GM21825 (cell line): ENCODE measurements around the gene PPP1R11.

Experiments
- ATAC-seq: cut with Tn5 transposase; IDR thresholded peaks from one replicate; pipeline ENCODE4 v1.9.1; 2021; ENCODE audit warnings: mild to moderate bottlenecking, moderate library complexity; ENCODE audit not compliant: unreplicated experiment

Gene PPP1R11

GRCh38 chr6:30061092-30061857 is 5.7 kb upstream of the PPP1R11 start, which contains the start of gene POLR1H:
Gene POLR1H, plus strand, starts transcription at chr6:30061265. Its CDS starts 260 bp downstream, at chr6:30061525.
- peak; percentile 78 for ATAC-seq

- peak; percentile 8 for ATAC-seq
Observed at GRCh38 chr6:30061858-30062458, 5.0 kb upstream of the PPP1R11 start.

- ATAC-seq = no peak
Observed at GRCh38 chr6:30062471-30063178, 4.4 kb upstream of the PPP1R11 start.

- ATAC-seq = no peak
Observed at GRCh38 chr6:30063315-30063714, 3.7 kb upstream of the PPP1R11 start.

GRCh38 chr6:30066082-30066481 is 916 bp upstream of the PPP1R11 start:
- ATAC-seq = no peak

GRCh38 chr6:30067460-30068139 is 602 bp downstream of the PPP1R11 start:
- no peak for ATAC-seq

GRCh38 chr6:30071081-30071818 is 4.3 kb downstream of the PPP1R11 start:
- no peak for ATAC-seq

DNA sequence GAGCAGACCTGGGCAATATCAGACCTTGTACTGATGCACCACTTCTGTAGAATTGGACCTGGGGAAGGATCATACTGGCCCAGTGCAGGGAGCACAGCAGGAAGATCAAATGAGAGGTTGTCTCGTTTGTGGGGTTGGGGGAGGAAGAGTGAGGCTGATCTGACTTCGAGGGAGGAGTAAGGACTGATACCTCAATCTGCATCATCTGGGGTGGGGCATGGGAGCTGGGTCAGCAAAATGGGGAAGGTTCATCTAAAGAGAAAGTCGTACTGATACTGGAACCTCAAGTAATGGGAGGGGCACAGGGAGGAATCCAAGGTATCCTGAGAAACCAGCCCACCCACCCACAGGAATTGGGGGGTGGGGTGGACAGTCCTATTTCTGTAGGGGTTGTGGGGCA is 4.9 kb downstream of the PPP1R11 start:
- ATAC-seq = no peak

DNA sequence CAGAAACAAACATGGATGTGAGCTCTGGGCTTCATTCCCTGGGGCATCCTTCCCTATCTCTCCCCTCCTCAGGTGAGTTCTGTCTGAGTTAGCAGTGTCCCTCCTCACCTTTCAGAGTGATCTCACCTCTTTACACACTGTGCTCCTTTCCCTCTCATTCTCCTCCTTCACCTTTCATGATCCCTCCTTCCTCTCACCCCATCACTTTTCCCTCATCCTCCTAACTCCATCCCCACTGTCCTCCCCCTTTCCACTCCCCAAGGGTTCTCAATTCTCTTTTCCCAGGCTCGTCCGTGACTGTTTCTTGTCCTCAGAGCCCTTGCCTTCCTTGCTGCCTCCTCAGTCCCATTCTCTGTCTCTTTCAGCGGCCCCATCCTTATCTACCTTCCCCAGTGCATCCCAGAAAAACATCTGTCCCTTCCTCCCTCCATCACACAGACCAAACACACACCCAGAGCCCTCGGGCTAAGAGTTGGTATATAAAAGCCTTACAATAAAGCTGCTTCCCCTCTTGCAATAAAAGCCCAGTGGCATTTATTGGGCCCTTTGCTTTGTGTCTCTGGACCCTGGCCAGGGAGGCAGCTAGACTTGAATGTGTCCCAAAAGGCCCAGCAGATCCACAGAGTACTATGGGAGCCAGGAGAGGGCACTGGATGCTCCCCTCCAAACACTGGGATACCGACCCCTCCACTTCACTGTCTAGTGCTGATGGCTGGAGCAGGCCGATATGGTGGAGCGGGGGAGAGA is 6.7 kb downstream of the PPP1R11 start:
- no peak for ATAC-seq

DNA sequence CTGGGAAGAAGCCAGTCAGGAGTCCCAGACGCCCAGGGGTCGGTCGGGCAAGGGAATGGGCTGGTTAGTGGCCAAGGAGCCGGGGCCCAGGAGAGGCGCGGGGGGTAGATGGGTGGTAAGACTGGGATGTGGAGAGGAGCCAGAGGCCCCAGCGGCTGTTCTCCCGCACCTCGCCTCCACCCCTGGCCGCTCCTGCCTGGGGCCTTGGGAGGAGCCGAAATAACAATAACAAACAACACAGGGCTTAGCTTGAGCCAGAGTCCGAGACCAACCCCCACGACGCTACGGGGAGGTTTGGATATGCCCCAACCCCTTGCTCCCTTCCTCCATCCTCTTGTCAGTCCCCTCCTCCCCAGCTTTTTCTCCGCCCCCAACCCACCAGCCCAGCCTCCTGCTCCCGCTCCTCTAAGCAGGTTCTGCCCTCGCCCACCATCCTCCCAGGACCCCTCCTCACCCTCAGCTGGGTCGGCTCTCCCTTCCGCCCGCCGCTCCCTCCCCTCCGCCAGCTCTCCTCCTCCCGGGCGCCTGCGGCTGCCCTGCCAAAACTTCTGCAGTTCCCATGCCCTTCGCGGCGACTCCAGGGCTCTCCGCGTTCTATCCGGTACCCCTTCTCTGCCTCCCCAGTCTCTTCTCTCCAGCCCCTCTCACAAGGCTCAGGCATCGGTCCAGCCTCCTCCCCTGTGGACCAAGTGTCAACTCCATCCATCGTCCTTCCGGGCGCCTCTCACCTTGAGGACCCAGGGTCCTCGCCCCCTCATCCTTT is 7.5 kb downstream of the PPP1R11 start:
- ATAC-seq = no peak

- ATAC-seq = no peak
Observed at GRCh38 chr6:30075094-30075789, 8.2 kb downstream of the PPP1R11 start, which contains the start of gene RNF39. Gene RNF39, minus strand, starts transcription at chr6:30075769. Its CDS starts 184 bp downstream, at chr6:30075585.

- ATAC-seq = no peak
Observed at GRCh38 chr6:30075790-30076732, 9.1 kb downstream of the PPP1R11 start.

DNA sequence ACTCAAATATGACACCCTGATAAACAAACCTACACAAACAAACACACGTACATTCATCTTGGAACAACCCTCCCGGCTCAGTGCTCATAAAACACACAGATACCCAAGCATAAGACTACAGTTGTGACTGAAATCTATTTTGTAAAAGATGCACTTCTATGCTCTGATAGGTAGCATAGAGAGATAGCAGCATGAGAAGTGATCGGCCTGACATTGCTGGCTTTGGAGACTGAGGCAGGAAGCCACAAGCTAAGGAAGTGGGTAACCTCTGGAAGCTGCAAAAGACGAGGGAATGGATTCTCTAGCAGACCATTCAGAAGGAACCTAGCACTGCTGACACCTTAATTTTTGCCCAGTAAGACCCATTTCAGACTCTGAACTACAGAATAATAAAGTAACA is 10.2 kb downstream of the PPP1R11 start:
- ATAC-seq = no peak

DNA sequence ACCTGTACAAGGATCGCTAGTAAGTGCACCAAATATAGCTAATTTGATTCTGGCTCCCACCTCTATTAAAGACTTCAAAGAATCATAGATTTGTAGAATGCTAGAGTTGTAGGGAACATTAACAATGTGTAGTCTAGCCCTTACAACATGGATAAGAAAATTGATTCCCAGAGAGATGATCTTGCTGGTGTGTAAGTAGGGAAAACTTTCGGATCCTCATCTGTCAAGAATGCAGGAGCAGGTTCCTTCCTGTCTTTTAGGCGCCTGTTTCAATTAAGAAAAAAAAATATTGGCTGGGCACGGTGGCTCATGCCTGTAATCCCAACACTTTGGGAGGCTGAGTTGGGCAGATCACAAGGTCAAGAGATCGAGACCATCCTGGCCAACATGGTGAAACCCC is 20.9 kb downstream of the PPP1R11 start:
- no peak for ATAC-seq

- no peak for ATAC-seq
Observed at GRCh38 chr6:30091577-30092381, 24.8 kb downstream of the PPP1R11 start.

GRCh38 chr6:30092852-30093543 is 26.0 kb downstream of the PPP1R11 start:
- ATAC-seq = no peak
